Activated naive CD4-positive, alpha-beta T cell treated with Interleukin-2 at 50 U/mL for 16 hours (primary cell): ENCODE data around the gene RMDN3.
A peak's percentile ranks its signal among the peaks of the same experiment; 100 is the strongest.

ENCODE experiments used
- DNase-seq: peaks from one replicate; pipeline ENCODE4 v3.0.0-alpha.2; 2020

RMDN3 gene

GRCh38 chr15:40746916-40747418 lies 8.1 kb downstream of the RMDN3 start:
- no peak for DNase-seq

- no peak for DNase-seq
Measured at GRCh38 chr15:40744815-40745152, 10.3 kb downstream of the RMDN3 start.

GRCh38 chr15:40743921-40744814 lies 10.9 kb downstream of the RMDN3 start:
- peak; percentile 73 for DNase-seq

GRCh38 chr15:40743485-40743901 lies 11.6 kb downstream of the RMDN3 start:
- DNase-seq, result no peak

- no peak for DNase-seq
Measured at GRCh38 chr15:40739854-40740253, 15.2 kb downstream of the RMDN3 start.

GRCh38 chr15:40739047-40739446 lies 16.0 kb downstream of the RMDN3 start:
- no peak for DNase-seq

- DNase-seq, result no peak
Measured at GRCh38 chr15:40737048-40737447, 18.0 kb downstream of the RMDN3 start.

- no peak for DNase-seq
Measured at GRCh38 chr15:40736575-40736974, 18.5 kb downstream of the RMDN3 start.

- DNase-seq, result no peak
Measured at GRCh38 chr15:40731034-40731433, 24.0 kb downstream of the RMDN3 start.

GRCh38 chr15:40723919-40724318 lies 31.1 kb downstream of the RMDN3 start:
- no peak for DNase-seq

GRCh38 chr15:40722934-40723333 lies 32.1 kb downstream of the RMDN3 start:
- DNase-seq, result no peak

- DNase-seq, result no peak
Measured at GRCh38 chr15:40722354-40722753, 32.7 kb downstream of the RMDN3 start.

- no peak for DNase-seq
Measured at GRCh38 chr15:40721701-40722100, 33.4 kb downstream of the RMDN3 start.

GRCh38 chr15:40716165-40716564 lies 38.9 kb downstream of the RMDN3 start:
- DNase-seq, result no peak

GRCh38 chr15:40714144-40714543 lies 40.9 kb downstream of the RMDN3 start:
- DNase-seq, result no peak

GRCh38 chr15:40706121-40706520 lies 48.9 kb downstream of the RMDN3 start:
- DNase-seq, result no peak

GRCh38 chr15:40702077-40702476 lies 53.0 kb downstream of the RMDN3 start:
- DNase-seq, result no peak

GRCh38 chr15:40697916-40698315 lies 57.1 kb downstream of the RMDN3 start:
- DNase-seq, result no peak

- no peak for DNase-seq
Measured at GRCh38 chr15:40696228-40696627, 58.8 kb downstream of the RMDN3 start.

- no peak for DNase-seq
Measured at GRCh38 chr15:40695469-40695890, 59.6 kb downstream of the RMDN3 start.

- peak; percentile 94 for DNase-seq
Measured at GRCh38 chr15:40694688-40695468, 60.2 kb downstream of the RMDN3 start, which contains the start of gene RAD51. RAD51 (plus strand) TSS chr15:40695174; CDS start chr15:40698759, 3,585 bp downstream.

- no peak for DNase-seq
Measured at GRCh38 chr15:40693904-40694687, 61.0 kb downstream of the RMDN3 start.

GRCh38 chr15:40691737-40692136 lies 63.3 kb downstream of the RMDN3 start:
- no peak for DNase-seq
